Brain microvascular endothelial cell (primary cell): Measurements from ENCODE around the gene CLDN20.
"Not testable (repeated sequence)": the region's sequence is repeated elsewhere in the genome, so short reads cannot be mapped to it uniquely, and the experiment has no call there.

ENCODE experiments used
- DNase-seq: peaks from one replicate; pipeline ENCODE4 v3.0.0-alpha.2; 2020
- H3K27ac ChIP-seq: fragments of 250-450 bp; sonication (Bioruptor Pico); 2 replicates; pipeline ENCODE4 v1.5.1; 2020; ENCODE audit warnings: mild to moderate bottlenecking, moderate library complexity
- H3K27me3 ChIP-seq: fragments of 250-450 bp; sonication (Bioruptor Pico); replicated peaks from 2 replicates; pipeline ENCODE4 v1.5.1; 2020; ENCODE audit warnings: mild to moderate bottlenecking
- H3K36me3 ChIP-seq: fragments of 250-450 bp; sonication (Bioruptor Pico); replicated peaks from 2 replicates; pipeline ENCODE4 v1.5.1; 2020; ENCODE audit warnings: mild to moderate bottlenecking
- H3K4me3 ChIP-seq: 2 replicates; pipeline ENCODE4 v1.5.1; 2011; ENCODE audit warnings: low read depth, mild to moderate bottlenecking, control low read depth, low read length, moderate library complexity
- in situ Hi-C: cut with HindIII; loops from 2 replicates; pipeline ENCODE4 v1.10.0; 2017; ENCODE audit warnings: low sequenced_read_pairs, low pct_ligation_motif_present
- TF ChIP-seq, protein P1 (sequence below): IDR thresholded peaks from 2 replicates; pipeline ENCODE4 v1.5.1; 2011; ENCODE audit warnings: low read depth, mild to moderate bottlenecking, moderate library complexity, low read length, control low read depth, inconsistent platforms; ENCODE audit errors: missing control alignments

CLDN20 gene

DNA sequence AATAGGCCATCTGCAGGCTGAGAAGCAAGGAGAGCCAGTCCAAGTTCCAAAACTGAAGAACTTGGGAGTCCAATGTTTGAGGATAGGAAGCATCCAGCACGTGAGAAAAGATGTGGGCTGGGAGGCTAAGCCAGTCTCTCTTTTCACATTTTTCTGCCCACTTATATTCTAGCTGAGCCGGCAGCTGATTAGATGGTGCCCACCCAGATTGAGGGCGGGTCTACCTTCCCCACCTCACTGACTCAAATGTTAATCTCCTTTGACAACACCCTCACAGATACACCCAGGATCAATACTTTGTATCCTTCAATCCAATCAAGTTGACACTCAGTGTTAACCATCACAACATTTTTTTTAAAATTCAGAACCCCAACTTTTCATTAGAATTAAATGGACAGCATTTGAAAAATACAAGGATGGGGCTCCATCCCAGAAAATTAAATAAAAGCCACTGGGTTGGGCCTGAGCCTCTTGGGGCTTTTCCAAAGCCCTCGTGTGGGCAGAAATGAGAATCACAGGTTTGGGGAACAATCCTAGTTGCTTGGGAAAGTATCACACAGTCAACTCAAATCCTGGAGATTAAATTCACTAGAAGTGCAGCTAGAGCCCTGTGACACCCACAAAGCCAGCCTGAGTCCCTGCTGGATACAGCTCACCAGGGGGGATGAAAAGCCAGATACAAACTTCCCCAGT is 2.2 kb downstream of the CLDN20 start:
- Histone ChIP-seq H3K27me3 (no peaks in the 10 kb centered on the region), H3K27ac (no peak overlapping the region), H3K36me3 (peaks cover 4% of the 10 kb centered on the region), H3K4me3 (no peak overlapping the region)
- no peak for DNase-seq
- in situ Hi-C loops = loop anchor here (25.0 kb wide), 1 partner anchor 329 kb away; no protein-coding TSS in a partner anchor
- TF ChIP-seq, protein P1, sequence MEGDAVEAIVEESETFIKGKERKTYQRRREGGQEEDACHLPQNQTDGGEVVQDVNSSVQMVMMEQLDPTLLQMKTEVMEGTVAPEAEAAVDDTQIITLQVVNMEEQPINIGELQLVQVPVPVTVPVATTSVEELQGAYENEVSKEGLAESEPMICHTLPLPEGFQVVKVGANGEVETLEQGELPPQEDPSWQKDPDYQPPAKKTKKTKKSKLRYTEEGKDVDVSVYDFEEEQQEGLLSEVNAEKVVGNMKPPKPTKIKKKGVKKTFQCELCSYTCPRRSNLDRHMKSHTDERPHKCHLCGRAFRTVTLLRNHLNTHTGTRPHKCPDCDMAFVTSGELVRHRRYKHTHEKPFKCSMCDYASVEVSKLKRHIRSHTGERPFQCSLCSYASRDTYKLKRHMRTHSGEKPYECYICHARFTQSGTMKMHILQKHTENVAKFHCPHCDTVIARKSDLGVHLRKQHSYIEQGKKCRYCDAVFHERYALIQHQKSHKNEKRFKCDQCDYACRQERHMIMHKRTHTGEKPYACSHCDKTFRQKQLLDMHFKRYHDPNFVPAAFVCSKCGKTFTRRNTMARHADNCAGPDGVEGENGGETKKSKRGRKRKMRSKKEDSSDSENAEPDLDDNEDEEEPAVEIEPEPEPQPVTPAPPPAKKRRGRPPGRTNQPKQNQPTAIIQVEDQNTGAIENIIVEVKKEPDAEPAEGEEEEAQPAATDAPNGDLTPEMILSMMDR = peak; percentile 34

DNA sequence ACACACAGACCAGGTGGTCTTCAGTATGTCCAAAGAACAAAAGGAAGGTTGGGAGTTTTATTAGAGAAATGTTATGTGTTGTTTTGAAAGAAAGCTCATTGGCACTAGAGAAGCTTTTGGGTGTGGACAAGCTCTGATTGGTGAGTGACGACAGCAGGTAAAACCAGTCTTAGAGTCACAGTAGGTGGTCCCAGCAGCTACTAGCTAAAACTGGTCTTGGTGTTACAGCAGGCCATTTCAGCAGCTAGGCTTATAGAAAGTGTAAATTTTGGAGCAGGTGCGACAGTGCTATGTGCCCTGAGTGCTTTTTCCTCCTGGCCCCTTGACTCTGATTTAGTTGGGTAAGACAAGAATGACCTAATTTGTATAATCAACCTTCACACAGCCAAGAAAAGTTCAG is 3.6 kb downstream of the CLDN20 start:
- Histone ChIP-seq H3K27me3 (no peaks in the 10 kb centered on the region), H3K36me3 (peaks cover 4% of the 10 kb centered on the region), H3K27ac (no peak overlapping the region), H3K4me3 (no peak overlapping the region)
- in situ Hi-C loops = loop anchor here (25.0 kb wide), 1 partner anchor 330 kb away; no protein-coding TSS in a partner anchor
- DNase-seq = no peak
- TF ChIP-seq, protein P1 = no peak

DNA sequence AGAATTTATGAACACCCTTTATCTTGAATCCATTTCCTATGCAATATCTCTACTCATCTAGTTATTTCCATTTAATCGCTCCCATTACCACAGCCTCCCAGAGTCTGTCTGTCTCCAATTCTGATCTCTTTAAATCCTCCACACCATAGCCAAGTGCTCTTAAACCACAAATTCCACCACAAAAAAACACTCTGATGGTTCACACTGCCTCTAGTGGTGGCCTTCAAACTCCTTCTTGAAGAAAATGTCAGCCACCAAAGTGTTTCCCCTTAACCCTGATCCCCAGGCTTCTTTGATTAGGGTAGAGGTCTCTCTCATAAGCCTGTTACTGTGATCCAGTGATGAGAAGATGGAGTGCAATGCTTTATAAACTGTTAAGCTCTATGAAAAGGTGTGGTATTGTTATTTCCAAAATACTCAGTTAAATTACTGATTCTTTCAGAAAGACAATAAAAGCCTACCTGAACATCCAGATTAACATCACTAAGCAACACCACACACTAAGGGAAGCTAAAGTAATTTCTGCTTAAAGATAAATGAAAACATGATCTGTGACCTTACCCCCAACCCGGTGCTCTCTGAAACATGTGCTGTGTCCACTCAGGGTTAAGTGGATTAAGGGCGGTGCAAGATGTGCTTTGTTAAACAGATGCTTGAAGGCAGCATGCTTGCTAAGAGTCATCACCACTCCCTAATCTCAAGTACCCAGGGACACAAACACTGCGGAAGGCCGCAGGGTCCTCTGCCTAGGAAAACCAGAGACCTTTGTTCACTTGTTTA is 4.5 kb downstream of the CLDN20 start:
- H3K27me3 ChIP-seq, H3K36me3 ChIP-seq, H3K4me3 ChIP-seq, H3K27ac ChIP-seq: not testable (repeated sequence)
- in situ Hi-C loops = loop anchor here (25.0 kb wide), 1 partner anchor 331 kb away; no protein-coding TSS in a partner anchor
- TF ChIP-seq, protein P1 = peak; percentile 84
- DNase-seq = peak; percentile 40

DNA sequence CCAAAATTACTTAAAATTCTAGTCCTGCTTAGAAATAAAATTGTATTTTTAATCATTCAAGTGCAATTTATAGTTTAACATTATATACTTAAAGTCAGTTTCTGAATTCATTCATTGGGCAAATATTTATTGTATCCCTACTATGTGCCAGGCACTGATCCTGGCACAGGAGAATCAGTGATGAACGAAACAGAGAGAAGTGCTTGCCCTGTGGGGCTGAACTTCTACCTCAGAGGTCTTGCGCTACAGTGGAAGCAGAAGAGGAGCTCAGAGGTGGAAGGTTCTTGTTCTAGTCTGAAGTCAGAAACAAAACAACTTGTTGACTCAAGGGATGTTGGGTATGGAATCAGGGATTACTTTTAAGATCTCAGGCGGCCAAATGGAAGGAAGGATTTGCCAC is 6.0 kb downstream of the CLDN20 start:
- Histone ChIP-seq H3K27me3 (no peaks in the 10 kb centered on the region), H3K4me3 (no peak overlapping the region), H3K36me3 (peaks cover 4% of the 10 kb centered on the region), H3K27ac (no peak overlapping the region)
- in situ Hi-C loops = loop anchor here (25.0 kb wide), 1 partner anchor 332 kb away; no protein-coding TSS in a partner anchor
- TF ChIP-seq, protein P1 = no peak
- no peak for DNase-seq

DNA sequence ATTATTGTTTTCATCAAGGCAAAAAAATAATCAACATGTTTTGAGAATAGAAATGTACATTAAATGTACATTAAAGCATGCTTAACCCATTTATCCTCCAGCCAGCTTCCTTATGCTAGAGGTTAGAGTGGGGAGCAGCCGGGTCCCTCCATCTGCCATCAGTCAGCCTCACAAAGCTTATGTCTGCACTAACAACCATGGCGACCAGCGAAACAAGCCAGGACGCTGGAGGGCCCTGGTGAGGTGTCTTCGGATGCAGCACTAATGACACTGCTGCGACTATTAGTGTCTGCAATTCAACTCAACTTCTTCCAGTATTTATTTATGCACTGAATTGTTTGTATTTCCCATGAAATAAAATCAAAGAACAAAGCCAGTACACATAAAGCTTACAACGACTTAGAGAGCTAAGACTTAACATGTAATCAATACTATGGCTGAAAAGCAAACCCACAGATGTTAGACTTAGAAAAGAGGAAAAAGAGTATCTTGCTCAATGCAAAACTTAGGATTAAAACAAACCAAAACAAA is 6.8 kb downstream of the CLDN20 start:
- in situ Hi-C loops = loop anchor here (25.0 kb wide), 1 partner anchor 333 kb away; no protein-coding TSS in a partner anchor
- Histone ChIP-seq H3K27me3 (no peaks in the 10 kb centered on the region), H3K36me3 (peaks cover 4% of the 10 kb centered on the region), H3K27ac (no peak overlapping the region), H3K4me3 (no peak overlapping the region)
- TF ChIP-seq, protein P1 = no peak
- no peak for DNase-seq
